Neuronal stem cell (in vitro differentiated cells): ENCODE results near the gene NIPSNAP2.
"Not testable (repeated sequence)": the region's sequence is repeated elsewhere in the genome, so short reads cannot be mapped to it uniquely, and the experiment has no call there.

Experiments used
- DNase-seq: peaks from one replicate; pipeline ENCODE4 v3.0.0-alpha.2; 2013; ENCODE audit warnings: low spot score
- H2AFZ ChIP-seq: one replicate; pipeline ENCODE4 v1.6.1; 2013; ENCODE audit warnings: mild to moderate bottlenecking, low read length, inconsistent platforms
- H2AK5ac ChIP-seq: 2 replicates; pipeline ENCODE4 v1.6.1; 2013; ENCODE audit warnings: low read depth, mild to moderate bottlenecking, inconsistent platforms, low read length, moderate library complexity, mixed read lengths
- H2BK120ac ChIP-seq: 2 replicates; pipeline ENCODE4 v1.6.1; 2013; ENCODE audit warnings: low read depth, mild to moderate bottlenecking, inconsistent platforms, low read length, moderate library complexity, mixed read lengths
- H2BK12ac ChIP-seq: one replicate; pipeline ENCODE4 v1.6.1; 2013; ENCODE audit warnings: low read length, inconsistent platforms
- H2BK15ac ChIP-seq: 2 replicates; pipeline ENCODE4 v1.6.1; 2013; ENCODE audit warnings: mild to moderate bottlenecking, low read length, inconsistent platforms, mixed read lengths
- H2BK5ac ChIP-seq: one replicate; pipeline ENCODE4 v1.6.1; 2013; ENCODE audit warnings: inconsistent platforms, mild to moderate bottlenecking, low read length, moderate library complexity
- H3K14ac ChIP-seq: one replicate; pipeline ENCODE4 v1.6.1; 2013; ENCODE audit warnings: low read length, inconsistent platforms
- H3K18ac ChIP-seq: 2 replicates; pipeline ENCODE4 v1.6.1; 2013; ENCODE audit warnings: low read length, inconsistent platforms
- H3K23ac ChIP-seq: 2 replicates; pipeline ENCODE4 v1.6.1; 2013; ENCODE audit warnings: low read depth, mild to moderate bottlenecking, mixed read lengths, low read length, inconsistent platforms; ENCODE audit not compliant: poor library complexity
- H3K27ac ChIP-seq: replicated peaks from 3 replicates; pipeline ENCODE4 v1.5.1; 2013; ENCODE audit warnings: low read length, inconsistent platforms
- H3K27me3 ChIP-seq, 3 experiments: 2 replicates each; pipeline ENCODE4 v1.6.1; 2013; ENCODE audit warnings: low read length in 3 of 3, mild to moderate bottlenecking in 2 of 3, inconsistent platforms in 1 of 3, low read depth in 1 of 3, mixed read lengths in 1 of 3, moderate library complexity in 1 of 3; ENCODE audit not compliant: control insufficient read depth in 3 of 3, insufficient read depth in 3 of 3
- H3K36me3 ChIP-seq, 2 donors: replicated peaks in 1 of 2; 2 replicates each; pipeline ENCODE4 v1.6.1; 2013; ENCODE audit warnings: low read length in 2 of 2; ENCODE audit not compliant: control insufficient read depth in 2 of 2, insufficient read depth in 2 of 2
- H3K4ac ChIP-seq: 2 replicates; pipeline ENCODE4 v1.6.1; 2013; ENCODE audit warnings: inconsistent platforms, mild to moderate bottlenecking, low read length, moderate library complexity
- H3K4me1 ChIP-seq, 2 donors: 1 replicate in 1 of 2; 2 replicates in 1 of 2; pipeline ENCODE4 v1.6.1; 2013; ENCODE audit warnings: low read length in 2 of 2, low read depth in 1 of 2; ENCODE audit not compliant: control insufficient read depth in 2 of 2, insufficient read depth in 1 of 2
- H3K4me2 ChIP-seq: one replicate; pipeline ENCODE4 v1.6.1; 2013; ENCODE audit warnings: mild to moderate bottlenecking, low read length, inconsistent platforms; ENCODE audit not compliant: insufficient read depth, poor library complexity, severe bottlenecking
- H3K4me3 ChIP-seq, 2 donors: 2 replicates each; pipeline ENCODE4 v1.5.1; 2013; ENCODE audit warnings: low read length in 2 of 2, mild to moderate bottlenecking in 2 of 2, inconsistent platforms in 1 of 2, moderate library complexity in 1 of 2
- H3K79me1 ChIP-seq: one replicate; pipeline ENCODE4 v1.6.1; 2013; ENCODE audit warnings: low read depth, mild to moderate bottlenecking, inconsistent platforms, low read length, moderate library complexity
- H3K9ac ChIP-seq: one replicate; pipeline ENCODE4 v1.6.1; 2013; ENCODE audit warnings: mild to moderate bottlenecking, low read depth, low read length, inconsistent platforms; ENCODE audit not compliant: poor library complexity
- H3K9me3 ChIP-seq, 2 donors: replicated peaks in 1 of 2; 2 replicates each; pipeline versions ENCODE3 to v1.6.1; 2013; ENCODE audit warnings: low read length in 2 of 2, mild to moderate bottlenecking in 2 of 2, inconsistent platforms in 1 of 2, low read depth in 1 of 2, mixed read lengths in 1 of 2, moderate library complexity in 1 of 2; ENCODE audit not compliant: control insufficient read depth in 2 of 2, insufficient read depth in 1 of 2
- H4K8ac ChIP-seq: one replicate; pipeline ENCODE4 v1.6.1; 2013; ENCODE audit warnings: low read depth, mild to moderate bottlenecking, inconsistent platforms, low read length, moderate library complexity
- H4K91ac ChIP-seq: one replicate; pipeline ENCODE4 v1.6.1; 2013; ENCODE audit warnings: low read length, low read depth, mild to moderate bottlenecking, inconsistent platforms; ENCODE audit not compliant: poor library complexity
- WGBS, 2 donors: extraction: QIAGEN DNeasy Blood & Tissue Kit; methylation state at CpG; one replicate each; pipeline ENCODE4 v1.1.7; 2013; ENCODE audit warnings: missing lambda C conversion rate in 2 of 2, mixed read lengths in 1 of 2; ENCODE audit not compliant: insufficient read length in 2 of 2, insufficient replicate concordance in 1 of 2; ENCODE audit errors: extremely low coverage in 2 of 2; 5-methylcytosine and 5-hydroxymethylcytosine counted together

The NIPSNAP2 gene

GRCh38 chr7:56045758-56046157 lies 81.4 kb downstream of the NIPSNAP2 start:
- not testable (repeated sequence) for H2AK5ac ChIP-seq, H3K18ac ChIP-seq
- no CpG with 5 or more reads among the region's 2 CpGs for WGBS, 2 donors

GRCh38 chr7:56046721-56047445 lies 82.5 kb downstream of the NIPSNAP2 start:
- H4K91ac ChIP-seq = no peak overlapping the region
- H2BK12ac ChIP-seq = no peak overlapping the region
- no peak overlapping the region for H3K23ac ChIP-seq
- WGBS, 2 donors = no CpG with 5 or more reads among the region's 5 CpGs
- no peak overlapping the region for H2AK5ac ChIP-seq
- H4K8ac ChIP-seq = no peak overlapping the region
- H3K36me3 ChIP-seq = peaks cover 4 to 18% of the 10 kb centered on the region in 2 donors
- no peak overlapping the region for H3K27ac ChIP-seq
- H2BK15ac ChIP-seq = no peak overlapping the region
- peaks cover 0 to 5% of the 10 kb centered on the region in 2 donors for H3K4me1 ChIP-seq
- no peak for DNase-seq
- H3K18ac ChIP-seq = no peak overlapping the region
- no peak overlapping the region for H2AFZ ChIP-seq
- no peak overlapping the region for H3K4me2 ChIP-seq
- H3K27me3 ChIP-seq = no peaks in the 10 kb centered on the region
- H3K14ac ChIP-seq = no peak overlapping the region
- no peak overlapping the region for H3K4ac ChIP-seq
- no peak overlapping the region for H3K4me3 ChIP-seq
- H3K9ac ChIP-seq = no peak overlapping the region
- peaks cover 2% of the 10 kb centered on the region for H3K79me1 ChIP-seq
- H2BK120ac ChIP-seq = no peak overlapping the region
- no peaks in the 10 kb centered on the region for H3K9me3 ChIP-seq
- H2BK5ac ChIP-seq = no peak overlapping the region

More at GRCh38 chr7:56045758-56046157, 81.4 kb downstream of the NIPSNAP2 start:
- H3K4me3 ChIP-seq, H2BK5ac ChIP-seq, H4K8ac ChIP-seq, H3K79me1 ChIP-seq, H3K14ac ChIP-seq, H3K9me3 ChIP-seq, H4K91ac ChIP-seq, H2BK12ac ChIP-seq, H3K4me1 ChIP-seq, H3K27ac ChIP-seq, H3K4ac ChIP-seq, H3K23ac ChIP-seq, H2BK15ac ChIP-seq, H3K4me2 ChIP-seq, H2AFZ ChIP-seq, H3K9ac ChIP-seq, H3K27me3 ChIP-seq, DNase-seq, H2BK120ac ChIP-seq: not testable (repeated sequence)
- peaks cover 4 to 22% of the 10 kb centered on the region in 2 donors for H3K36me3 ChIP-seq

- H2BK120ac ChIP-seq, H3K27me3 ChIP-seq, H3K18ac ChIP-seq, H2BK12ac ChIP-seq, H4K8ac ChIP-seq, H3K9me3 ChIP-seq, H3K23ac ChIP-seq, H3K4ac ChIP-seq, H2BK15ac ChIP-seq, H3K4me2 ChIP-seq, H2AFZ ChIP-seq, DNase-seq, H2BK5ac ChIP-seq, H3K9ac ChIP-seq, H3K4me1 ChIP-seq, H3K4me3 ChIP-seq, H3K14ac ChIP-seq, H3K79me1 ChIP-seq, H4K91ac ChIP-seq, H2AK5ac ChIP-seq, H3K27ac ChIP-seq: not testable (repeated sequence)
- H3K36me3 ChIP-seq = peaks cover under 1 to 14% of the 10 kb centered on the region in 2 donors
- no CpG with 5 or more reads among the region's 11 CpGs for WGBS, 2 donors
Measured at GRCh38 chr7:56047446-56048116, 83.2 kb downstream of the NIPSNAP2 start.

GRCh38 chr7:56048245-56048644 lies 83.9 kb downstream of the NIPSNAP2 start:
- Histone ChIP-seq H3K4ac (no peak overlapping the region), H2BK120ac (no peak overlapping the region), H2AFZ (no peak overlapping the region), H2BK5ac (no peak overlapping the region), H3K4me3 (no peak overlapping the region), H3K9me3 (no peaks in the 10 kb centered on the region), H3K27me3 (no peaks in the 10 kb centered on the region), H3K4me1 (peaks cover 3 to 6% of the 10 kb centered on the region in 2 donors), H3K27ac (no peak overlapping the region), H4K8ac (no peak overlapping the region), H3K79me1 (peaks cover 2% of the 10 kb centered on the region), H2BK12ac (no peak overlapping the region), H3K4me2 (no peak overlapping the region), H3K14ac (no peak overlapping the region), H3K9ac (no peak overlapping the region), H3K36me3 (peaks cover 4 to 14% of the 10 kb centered on the region in 2 donors), H4K91ac (no peak overlapping the region), H3K23ac (no peak overlapping the region), H2AK5ac (no peak overlapping the region), H2BK15ac (no peak overlapping the region), H3K18ac (no peak overlapping the region)
- no CpG with 5 or more reads among the region's 1 CpG for WGBS, 2 donors
- DNase-seq = no peak
